ENCODE measurements around the gene MXD3. TPM values are rescaled to one million over a fixed set of nuclear protein-coding genes. Genes with fewer than 3 reads are reported as not detected.
"Not testable (repeated sequence)": the region's sequence is repeated elsewhere in the genome, so short reads cannot be mapped to it uniquely, and the experiment has no call there.

Gene MXD3
- 10 to 100 TPM in 1 of 9 donors, 1 to 10 TPM in 7, under 1 TPM in 1; 0.85 to 18.1 (median 3.5) TPM for total RNA-seq
- 10 to 100 TPM in 2 of 3 donors, under 1 TPM in 1; 0.16 to 42.6 (median 26.2) TPM for polyA plus RNA-seq
- long read RNA-seq, donor 1, partial matches to known transcripts: 0 of 2 reads
- long read RNA-seq, donor 1, other reads (novel, unspliced or antisense): 0 of 2 reads
- long read RNA-seq, donor 2, partial matches to known transcripts: 0 of 1 reads
- long read RNA-seq, donor 2, other reads (novel, unspliced or antisense): 0 of 1 reads
- long read RNA-seq, donor 3: 0 reads
- long read RNA-seq, donor 4, partial matches to known transcripts: 1 of 1 reads
- long read RNA-seq, donor 4, other reads (novel, unspliced or antisense): 0 of 1 reads
- long read RNA-seq, donor 5, partial matches to known transcripts: 0 of 3 reads
- long read RNA-seq, donor 5, other reads (novel, unspliced or antisense): 2 of 3 reads
- long read RNA-seq, donor 6: 0 reads
- long read RNA-seq, donor 7: 0 reads
- long read RNA-seq, donor 8, partial matches to known transcripts: 0 of 2 reads
- long read RNA-seq, donor 8, other reads (novel, unspliced or antisense): 0 of 2 reads
- long read RNA-seq, donor 9, partial matches to known transcripts: 0 of 1 reads
- long read RNA-seq, donor 9, other reads (novel, unspliced or antisense): 0 of 1 reads
- long read RNA-seq, donor 10, partial matches to known transcripts: 0 of 3 reads
- long read RNA-seq, donor 10, other reads (novel, unspliced or antisense): 0 of 3 reads

DNA sequence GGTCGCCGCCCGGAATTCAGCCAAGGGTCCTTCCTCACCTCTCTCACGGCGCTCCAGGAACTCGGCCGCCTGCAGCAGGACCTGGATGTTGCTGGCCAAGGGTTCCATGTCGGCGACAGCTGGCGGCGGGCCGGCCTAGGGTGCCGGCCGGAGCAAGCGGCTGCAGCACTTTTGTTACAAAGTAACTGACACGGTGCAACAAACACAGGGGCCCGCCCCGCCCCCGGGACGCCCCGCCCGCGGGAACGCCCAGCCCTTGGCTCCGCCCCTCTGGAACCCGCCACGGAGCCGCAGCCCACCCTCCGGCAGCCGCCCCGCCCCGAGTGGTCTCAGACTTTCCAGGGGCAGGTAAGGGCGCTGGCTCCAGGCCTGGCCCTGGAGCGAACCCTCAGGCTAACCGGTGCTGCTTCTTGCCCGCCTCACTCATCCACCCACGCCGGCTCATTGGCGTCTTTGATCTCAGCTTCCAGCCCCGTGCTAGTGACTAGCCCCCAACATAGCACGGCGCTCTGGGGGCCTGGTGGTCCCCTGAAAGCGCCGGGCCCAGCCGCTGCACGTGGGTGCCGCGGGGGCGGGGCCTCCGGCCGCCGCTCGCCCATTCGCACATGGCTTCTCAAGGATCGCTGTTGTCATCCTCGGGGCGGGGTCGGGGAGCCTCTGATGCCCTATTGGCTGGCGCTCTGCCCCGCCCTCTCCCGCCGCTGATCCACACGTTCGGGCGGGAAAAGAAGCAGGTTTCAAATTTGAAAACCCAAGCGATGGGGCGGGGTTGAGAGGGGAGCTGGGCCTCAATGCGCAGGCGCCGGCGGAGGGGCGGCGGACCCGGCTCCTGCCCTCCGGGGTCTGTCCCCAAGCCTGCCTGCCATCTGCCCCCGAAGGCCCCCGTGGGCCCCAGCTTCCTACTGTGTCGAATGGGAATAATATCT is at the start of gene MXD3:
MXD3 (minus strand) TSS at position 176 of the 926 bp plus-strand sequence; CDS start at position 108, 68 bp downstream.
- 0 to 2% (median 1%) methylated on average over 18 to 78 of the region's 78 CpGs for WGBS, 4 donors
- intact Hi-C loops (cut with DNase I): loop anchor here in 1 of 2 donors (10.0 kb wide), 2 partner anchors 73 to 143 kb away; partner anchors contain the start of gene SLC34A1
- TF ChIP-seq POLR2A (IDR thresholded peaks at IDR 0.05) (no peak), CTCF (IDR thresholded peaks at IDR 0.05) (no peak)
- Histone ChIP-seq H3K9me3 (replicated peaks in 1 of 3) (no peaks in the 10 kb centered on the region), H3K36me3 (replicated peaks in 1 of 2) (peaks cover 0 to 4% of the 10 kb centered on the region in 2 donors), H3K4me1 (replicated peaks in 1 of 2) (peaks cover 12 to 19% of the 10 kb centered on the region in 2 donors), H3K27ac (peak within 1 kb of the TSS in 1 of 5 donors; percentile 69), H3K4me3 (peak within 1 kb of the TSS in 2 of 4 donors; percentile 16 to 60), H3K27me3 (no peaks in the 10 kb centered on the region)
- DNase-seq: peak; percentile 95 to 99 (median 98)

GRCh38 chr5:177360740-177361139 is 49.0 kb upstream of the MXD3 start:
- peaks cover 13% of the 10 kb centered on the region in 2 donors for H3K4me1 ChIP-seq (replicated peaks in 1 of 2)
- intact Hi-C loops (cut with DNase I); H3K36me3 ChIP-seq (replicated peaks in 1 of 2); H3K27ac ChIP-seq; H3K4me3 ChIP-seq; H3K27me3 ChIP-seq; H3K9me3 ChIP-seq (replicated peaks in 1 of 3); DNase-seq: not testable (repeated sequence)
- WGBS, 4 donors: 83 to 92% (median 91%) methylated on average over 5 to 7 of the region's 7 CpGs

DNA sequence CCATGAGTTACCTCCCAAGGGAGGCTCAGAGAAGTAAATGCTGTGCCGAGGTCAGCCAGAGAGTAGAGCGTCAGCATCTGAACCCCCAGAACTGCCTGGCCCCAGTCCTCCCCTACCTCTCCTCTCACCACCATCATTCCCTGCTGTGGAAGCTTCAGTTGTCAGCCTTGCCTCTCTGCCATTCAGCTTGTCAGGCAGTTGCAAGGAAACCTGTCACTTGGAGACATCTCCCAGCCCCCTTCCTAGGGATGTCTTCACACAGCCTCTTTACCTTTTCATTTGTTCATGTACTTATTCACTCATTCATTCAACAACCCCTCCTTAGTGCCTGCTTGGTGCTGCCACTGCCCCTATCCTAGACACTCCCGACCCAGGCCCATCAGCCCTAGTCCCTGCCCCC is 48.2 kb upstream of the MXD3 start:
- Histone ChIP-seq H3K27me3 (no peaks in the 10 kb centered on the region), H3K36me3 (replicated peaks in 1 of 2) (no peaks in the 10 kb centered on the region), H3K9me3 (replicated peaks in 1 of 3) (no peaks in the 10 kb centered on the region), H3K4me3 (no peak overlapping the region), H3K4me1 (replicated peaks in 1 of 2) (peaks cover 13% of the 10 kb centered on the region in 2 donors), H3K27ac (no peak overlapping the region)
- WGBS, 4 donors: 77 to 84% (median 78%) methylated on average over 3 of the region's 3 CpGs
- TF ChIP-seq CTCF (IDR thresholded peaks at IDR 0.05) (no peak), POLR2A (IDR thresholded peaks at IDR 0.05) (no peak)
- DNase-seq: no peak
- intact Hi-C loops (cut with DNase I): no loop called here

- intact Hi-C loops (cut with DNase I): no loop called here
- 72 to 82% (median 76%) methylated on average over 5 to 6 of the region's 6 CpGs for WGBS, 4 donors
Measured at GRCh38 chr5:177359451-177359851, 47.8 kb upstream of the MXD3 start.

More at GRCh38 chr5:177359451-177359851, 47.8 kb upstream of the MXD3 start:
- H3K4me1 ChIP-seq (replicated peaks in 1 of 2): peaks cover 13% of the 10 kb centered on the region in 2 donors
- H3K36me3 ChIP-seq (replicated peaks in 1 of 2): no peaks in the 10 kb centered on the region
- TF ChIP-seq CTCF (IDR thresholded peaks at IDR 0.05) (no peak), POLR2A (IDR thresholded peaks at IDR 0.05) (no peak)
- H3K27ac ChIP-seq: no peak overlapping the region
- no peak overlapping the region for H3K4me3 ChIP-seq
- H3K27me3 ChIP-seq: no peaks in the 10 kb centered on the region
- no peak for DNase-seq
- H3K9me3 ChIP-seq (replicated peaks in 1 of 3): no peaks in the 10 kb centered on the region

Measured in adrenal gland (tissue), 19 donors.